ENCODE results near the gene F2RL3.

The F2RL3 gene

DNA sequence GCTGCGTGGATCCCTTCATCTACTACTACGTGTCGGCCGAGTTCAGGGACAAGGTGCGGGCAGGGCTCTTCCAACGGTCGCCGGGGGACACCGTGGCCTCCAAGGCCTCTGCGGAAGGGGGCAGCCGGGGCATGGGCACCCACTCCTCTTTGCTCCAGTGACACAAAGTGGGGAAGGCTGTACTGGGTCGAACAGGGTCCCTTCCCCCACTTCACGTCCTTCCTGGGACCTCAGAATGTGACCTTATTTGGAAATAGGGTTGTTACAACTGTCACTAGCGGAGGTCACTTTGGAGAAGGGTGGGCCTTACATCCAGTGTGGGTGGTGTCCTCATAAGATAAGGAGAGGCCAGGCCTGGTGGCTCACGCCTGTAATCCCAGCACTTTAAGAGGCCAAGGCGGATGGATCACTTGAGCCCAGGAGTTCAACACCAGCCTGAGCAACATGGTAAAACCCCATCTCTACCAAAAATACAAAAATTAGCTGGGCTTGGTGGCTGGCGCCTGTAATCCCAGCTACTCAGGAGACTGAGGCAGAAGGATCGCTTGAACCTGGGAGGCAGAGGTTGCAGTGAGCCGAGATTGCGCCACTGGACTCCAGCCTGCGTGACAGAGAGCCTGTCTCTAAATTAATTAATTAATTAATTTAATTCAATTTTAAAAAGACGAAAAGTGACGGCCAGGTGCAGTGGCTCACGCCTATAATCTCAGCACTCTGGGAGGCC, 1.8 kb downstream of the F2RL3 start:
- ChIA-PET CTCF (no interaction called here), POLR2A (no interaction called here)
- TF ChIP-seq LEF1 (IDR thresholded peaks at IDR 0.05; ENCODE audit: borderline replicate concordance) (no peak), BHLHE40 (IDR thresholded peaks at IDR 0.05; ENCODE audit: borderline replicate concordance) (no peak), CTBP1 (IDR thresholded peaks at IDR 0.05; ENCODE audit: borderline replicate concordance) (no peak), ZNF384 (IDR thresholded peaks at IDR 0.05) (no peak), HDGF (IDR thresholded peaks at IDR 0.05; ENCODE audit: borderline replicate concordance) (no peak)
- DNase-seq (ENCODE audit: extremely low spot score) = no peak

DNA sequence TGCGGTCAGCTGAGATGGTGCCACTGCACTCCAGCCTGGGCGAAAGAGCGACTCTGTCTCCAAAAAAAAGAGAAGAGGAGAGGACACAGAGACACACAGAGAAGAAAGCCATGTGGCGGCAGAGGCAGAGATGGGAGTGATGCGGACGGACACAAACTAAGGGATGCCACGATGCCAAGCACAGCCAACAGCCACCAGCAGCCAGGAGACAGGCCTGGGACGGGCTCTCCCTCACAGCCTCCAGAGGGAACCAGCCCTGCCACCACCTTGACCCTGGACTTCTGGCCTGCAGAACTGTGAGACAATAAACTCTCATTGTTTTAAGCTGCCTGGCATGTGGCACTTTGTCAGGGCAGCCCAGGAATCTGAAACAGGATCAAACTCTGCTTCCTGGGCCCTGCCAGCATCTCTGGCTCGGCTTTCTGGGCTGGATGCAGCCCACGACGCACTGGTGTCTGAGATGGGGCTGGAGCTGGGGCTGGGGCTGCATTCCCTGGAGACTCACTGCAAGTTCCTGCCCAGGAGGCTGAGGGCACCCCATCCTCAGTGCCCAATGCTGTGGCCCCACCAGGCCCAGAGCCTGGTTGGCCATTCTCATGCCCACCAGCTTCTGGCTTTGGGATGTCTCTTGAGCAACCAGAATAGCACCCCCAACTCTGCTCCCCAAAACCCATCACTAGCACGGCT, 3.0 kb downstream of the F2RL3 start:
- POLR2A ChIA-PET = no interaction called here
- CTCF ChIA-PET = no interaction called here
- no peak for DNase-seq (ENCODE audit: extremely low spot score)
- TF ChIP-seq BHLHE40 (IDR thresholded peaks at IDR 0.05; ENCODE audit: borderline replicate concordance) (no peak), HDGF (IDR thresholded peaks at IDR 0.05; ENCODE audit: borderline replicate concordance) (no peak), ELF4 (IDR thresholded peaks at IDR 0.05) (no peak), FOXK2 (IDR thresholded peaks at IDR 0.05) (no peak), SUZ12 (IDR thresholded peaks at IDR 0.05) (no peak), L3MBTL2 (conservative IDR thresholded peaks at IDR 0.05) (no peak), LEF1 (IDR thresholded peaks at IDR 0.05; ENCODE audit: borderline replicate concordance) (no peak), TARDBP (IDR thresholded peaks at IDR 0.05) (no peak), FOXM1 (IDR thresholded peaks at IDR 0.05; ENCODE audit: borderline replicate concordance) (no peak), SP1 (IDR thresholded peaks at IDR 0.05) (no peak), ZNF384 (IDR thresholded peaks at IDR 0.05) (no peak), ARNT (IDR thresholded peaks at IDR 0.05) (no peak), CTBP1 (IDR thresholded peaks at IDR 0.05; ENCODE audit: borderline replicate concordance) (no peak), NFRKB (IDR thresholded peaks at IDR 0.05) (no peak), FOXA1 (IDR thresholded peaks at IDR 0.05) (no peak)
- TF ChIP-seq, protein P1, sequence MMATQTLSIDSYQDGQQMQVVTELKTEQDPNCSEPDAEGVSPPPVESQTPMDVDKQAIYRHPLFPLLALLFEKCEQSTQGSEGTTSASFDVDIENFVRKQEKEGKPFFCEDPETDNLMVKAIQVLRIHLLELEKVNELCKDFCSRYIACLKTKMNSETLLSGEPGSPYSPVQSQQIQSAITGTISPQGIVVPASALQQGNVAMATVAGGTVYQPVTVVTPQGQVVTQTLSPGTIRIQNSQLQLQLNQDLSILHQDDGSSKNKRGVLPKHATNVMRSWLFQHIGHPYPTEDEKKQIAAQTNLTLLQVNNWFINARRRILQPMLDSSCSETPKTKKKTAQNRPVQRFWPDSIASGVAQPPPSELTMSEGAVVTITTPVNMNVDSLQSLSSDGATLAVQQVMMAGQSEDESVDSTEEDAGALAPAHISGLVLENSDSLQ (IDR thresholded peaks at IDR 0.05) = no peak

DNA sequence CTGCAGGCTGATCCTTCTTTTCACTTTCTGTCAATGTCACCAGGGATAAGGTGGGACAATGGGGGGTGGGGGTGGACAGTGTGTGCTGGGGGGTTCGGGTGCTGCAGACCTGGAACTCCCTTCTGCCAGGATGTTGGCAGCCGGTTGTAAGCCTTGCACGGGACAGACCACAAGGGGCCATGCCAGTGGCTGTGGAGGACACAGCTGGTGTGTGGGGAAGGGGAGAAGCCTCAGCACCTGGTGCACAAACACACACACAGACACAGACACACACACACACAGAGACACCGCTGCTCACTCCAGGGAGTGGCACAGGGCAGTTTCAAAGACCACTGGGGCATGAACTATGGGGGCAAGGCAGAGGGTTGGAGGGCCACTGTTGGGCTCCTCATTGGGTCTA, 3.6 kb downstream of the F2RL3 start:
- POLR2A ChIA-PET = no interaction called here
- TF ChIP-seq FOXA1 (IDR thresholded peaks at IDR 0.05) (no peak), BHLHE40 (IDR thresholded peaks at IDR 0.05; ENCODE audit: borderline replicate concordance) (no peak)
- CTCF ChIA-PET = no interaction called here
- DNase-seq (ENCODE audit: extremely low spot score) = no peak

DNA sequence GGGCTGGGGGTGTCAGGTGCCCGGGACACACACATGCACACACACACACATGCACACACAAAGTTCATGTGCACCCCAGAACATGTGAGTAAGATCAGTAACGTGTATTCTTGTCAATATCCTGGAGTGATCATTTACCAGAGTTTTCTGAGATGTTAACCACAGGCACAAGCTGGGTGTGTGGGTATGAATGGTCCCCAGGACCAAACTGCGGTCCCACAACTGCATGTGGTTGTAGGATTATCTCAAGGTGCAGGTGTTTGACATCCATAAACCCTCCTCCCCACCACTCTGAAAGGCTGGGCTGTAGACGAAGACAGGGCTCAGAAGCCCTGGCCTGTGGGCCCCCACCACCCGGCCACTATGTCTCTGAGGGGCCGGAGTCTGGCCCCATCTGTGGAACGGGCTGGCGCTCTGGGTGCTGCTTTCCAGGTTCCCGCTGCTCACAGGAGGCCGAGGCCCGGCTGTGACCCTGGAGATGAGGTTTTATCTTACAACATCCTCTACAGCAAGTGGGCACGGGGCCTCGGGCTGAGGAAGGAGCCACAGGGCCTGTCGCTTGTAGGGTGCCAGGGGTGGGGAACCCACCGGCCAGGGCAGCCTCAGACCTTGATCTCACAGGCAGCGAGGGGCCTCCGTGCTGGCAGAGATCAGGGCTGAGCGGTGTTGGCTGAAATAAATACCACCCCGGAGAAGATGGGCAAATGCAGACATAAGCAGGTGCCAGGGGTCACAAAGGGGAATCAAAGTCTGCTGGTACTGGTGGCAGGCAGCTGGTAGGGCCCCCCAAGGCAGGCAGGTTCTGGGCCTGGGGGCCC, 4.3 kb downstream of the F2RL3 start:
- CTCF ChIA-PET = no interaction called here
- POLR2A ChIA-PET = no interaction called here

DNA sequence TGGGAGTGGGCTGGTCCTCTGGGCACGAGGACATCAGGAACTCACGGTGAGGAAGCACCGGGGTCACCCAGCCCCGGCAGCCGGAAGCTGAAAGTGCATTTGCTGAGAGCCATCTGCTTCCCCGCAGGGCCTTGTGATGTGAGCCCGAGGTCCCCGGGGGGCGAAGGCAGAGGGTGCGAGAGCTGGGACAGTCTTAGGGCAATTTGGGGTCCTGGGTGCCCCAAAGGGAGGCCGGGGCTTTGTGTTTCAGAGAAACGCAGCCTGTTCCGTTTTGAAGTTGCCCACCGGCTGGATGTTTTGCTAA, 4.8 kb downstream of the F2RL3 start:
- no peak for DNase-seq (ENCODE audit: extremely low spot score)
- CTCF ChIA-PET = no interaction called here
- TF ChIP-seq ELF4 (IDR thresholded peaks at IDR 0.05) (no peak), FOXA1 (IDR thresholded peaks at IDR 0.05) (no peak), L3MBTL2 (conservative IDR thresholded peaks at IDR 0.05) (no peak), CTBP1 (IDR thresholded peaks at IDR 0.05; ENCODE audit: borderline replicate concordance) (no peak), BHLHE40 (IDR thresholded peaks at IDR 0.05; ENCODE audit: borderline replicate concordance) (no peak), LEF1 (IDR thresholded peaks at IDR 0.05; ENCODE audit: borderline replicate concordance) (no peak), FOXK2 (IDR thresholded peaks at IDR 0.05) (no peak), ARNT (IDR thresholded peaks at IDR 0.05) (no peak), TARDBP (IDR thresholded peaks at IDR 0.05) (no peak), FOXM1 (IDR thresholded peaks at IDR 0.05; ENCODE audit: borderline replicate concordance) (no peak), SP1 (IDR thresholded peaks at IDR 0.05) (no peak), NFRKB (IDR thresholded peaks at IDR 0.05) (no peak), HDGF (IDR thresholded peaks at IDR 0.05; ENCODE audit: borderline replicate concordance) (no peak), ZNF384 (IDR thresholded peaks at IDR 0.05) (no peak), SUZ12 (IDR thresholded peaks at IDR 0.05) (no peak)
- TF ChIP-seq, protein P1 (IDR thresholded peaks at IDR 0.05) = no peak
- POLR2A ChIA-PET = no interaction called here

More for the DNA sequence above, 4.3 kb downstream of the F2RL3 start:
- TF ChIP-seq LEF1 (IDR thresholded peaks at IDR 0.05; ENCODE audit: borderline replicate concordance) (no peak), SP1 (IDR thresholded peaks at IDR 0.05) (no peak), FOXA1 (IDR thresholded peaks at IDR 0.05) (no peak), HDGF (IDR thresholded peaks at IDR 0.05; ENCODE audit: borderline replicate concordance) (no peak), TARDBP (IDR thresholded peaks at IDR 0.05) (no peak), SUZ12 (IDR thresholded peaks at IDR 0.05) (no peak), BHLHE40 (IDR thresholded peaks at IDR 0.05; ENCODE audit: borderline replicate concordance) (no peak), FOXK2 (IDR thresholded peaks at IDR 0.05) (no peak), L3MBTL2 (conservative IDR thresholded peaks at IDR 0.05) (no peak), CTBP1 (IDR thresholded peaks at IDR 0.05; ENCODE audit: borderline replicate concordance) (no peak), ZNF384 (IDR thresholded peaks at IDR 0.05) (no peak), ARNT (IDR thresholded peaks at IDR 0.05) (no peak), FOXM1 (IDR thresholded peaks at IDR 0.05; ENCODE audit: borderline replicate concordance) (no peak), NFRKB (IDR thresholded peaks at IDR 0.05) (no peak), ELF4 (IDR thresholded peaks at IDR 0.05) (no peak)
- TF ChIP-seq, protein P1 (IDR thresholded peaks at IDR 0.05) = no peak
- no peak for DNase-seq (ENCODE audit: extremely low spot score)
